HUES6 (cell line): ENCODE data around the gene ERVH48-1.
"Not testable (repeated sequence)": the region's sequence is repeated elsewhere in the genome, so short reads cannot be mapped to it uniquely, and the experiment has no call there.

ENCODE experiments used
- H3K27ac ChIP-seq: 2 replicates; pipeline ENCODE4 v1.7.0; 2013; ENCODE audit warnings: low read depth, mild to moderate bottlenecking, low read length, inconsistent platforms
- H3K27me3 ChIP-seq: 2 replicates; pipeline ENCODE4 v1.6.1; 2013; ENCODE audit warnings: low read length; ENCODE audit not compliant: control insufficient read depth, insufficient read depth
- H3K36me3 ChIP-seq: 2 replicates; pipeline ENCODE4 v1.6.1; 2013; ENCODE audit warnings: low read length; ENCODE audit not compliant: control insufficient read depth, insufficient read depth
- H3K4me1 ChIP-seq: 2 replicates; pipeline ENCODE4 v1.6.1; 2013; ENCODE audit warnings: low read length; ENCODE audit not compliant: control insufficient read depth, insufficient read depth
- H3K4me3 ChIP-seq: 2 replicates; pipeline ENCODE4 v1.5.1; 2013; ENCODE audit warnings: low read depth, low read length
- H3K9ac ChIP-seq: one replicate; pipeline ENCODE4 v1.6.1; 2013; ENCODE audit warnings: mild to moderate bottlenecking, low read length
- H3K9me3 ChIP-seq: 2 replicates; pipeline ENCODE4 v1.6.1; 2013; ENCODE audit warnings: low read depth, low read length; ENCODE audit not compliant: control insufficient read depth, insufficient read depth

ERVH48-1 gene

DNA sequence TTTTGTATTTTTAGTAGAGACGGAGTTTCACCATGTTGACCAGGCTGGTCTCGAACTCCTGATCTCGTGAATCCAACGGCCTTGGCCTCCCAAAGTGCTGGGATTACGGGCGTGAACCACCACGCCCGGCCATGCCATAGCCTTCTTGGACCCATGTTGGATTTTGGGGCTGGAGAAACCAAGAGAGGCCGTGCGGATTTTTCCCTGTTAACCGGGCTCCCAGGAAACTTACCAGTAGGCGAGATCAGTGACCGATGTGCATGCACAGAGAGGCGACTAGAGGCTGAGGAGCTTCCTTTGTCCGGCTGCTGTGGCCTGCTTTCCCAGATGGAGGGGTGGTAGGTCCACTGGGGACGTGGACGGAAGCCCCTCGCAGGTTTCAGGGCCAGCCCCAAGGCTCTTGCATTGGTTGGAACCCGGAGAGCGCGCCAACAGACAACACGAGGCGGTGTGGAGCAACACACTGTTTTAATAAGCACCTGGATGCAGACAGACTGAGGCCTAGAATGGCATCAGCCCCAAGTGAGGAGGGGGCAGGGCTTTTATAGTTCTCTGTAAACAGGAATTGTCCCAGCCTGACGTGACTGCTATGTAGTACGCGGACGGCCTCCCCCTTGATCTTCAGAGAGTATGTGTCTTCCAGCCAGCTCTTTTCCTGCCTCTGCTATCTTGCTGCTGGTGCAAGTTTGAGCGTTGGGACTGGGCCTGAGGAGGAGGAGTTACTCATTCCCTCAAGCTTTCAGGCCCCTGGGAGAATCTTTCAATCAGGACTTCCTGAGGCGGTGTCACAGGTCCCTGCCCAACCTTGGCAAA lies at the start of gene ERVH48-1:
ERVH48-1 (minus strand) TSS at position 517 of the 813 bp plus-strand sequence. CDS start 6,624 bp downstream, outside the sequence.
- peaks cover 27% of the 10 kb centered on the region for H3K4me1 ChIP-seq
- peak within 1 kb of the TSS; percentile 86 for H3K9ac ChIP-seq
- H3K27me3 ChIP-seq: no peaks in the 10 kb centered on the region
- H3K27ac ChIP-seq: peak within 1 kb of the TSS; percentile 73; the same call in 1 of the 2 replicates
- H3K4me3 ChIP-seq: peak within 1 kb of the TSS; percentile 37; the same call in 1 of the 2 replicates
- H3K9me3 ChIP-seq: no peaks in the 10 kb centered on the region
- H3K36me3 ChIP-seq: peaks cover 9% of the 10 kb centered on the region; the same call in 1 of the 2 replicates

DNA sequence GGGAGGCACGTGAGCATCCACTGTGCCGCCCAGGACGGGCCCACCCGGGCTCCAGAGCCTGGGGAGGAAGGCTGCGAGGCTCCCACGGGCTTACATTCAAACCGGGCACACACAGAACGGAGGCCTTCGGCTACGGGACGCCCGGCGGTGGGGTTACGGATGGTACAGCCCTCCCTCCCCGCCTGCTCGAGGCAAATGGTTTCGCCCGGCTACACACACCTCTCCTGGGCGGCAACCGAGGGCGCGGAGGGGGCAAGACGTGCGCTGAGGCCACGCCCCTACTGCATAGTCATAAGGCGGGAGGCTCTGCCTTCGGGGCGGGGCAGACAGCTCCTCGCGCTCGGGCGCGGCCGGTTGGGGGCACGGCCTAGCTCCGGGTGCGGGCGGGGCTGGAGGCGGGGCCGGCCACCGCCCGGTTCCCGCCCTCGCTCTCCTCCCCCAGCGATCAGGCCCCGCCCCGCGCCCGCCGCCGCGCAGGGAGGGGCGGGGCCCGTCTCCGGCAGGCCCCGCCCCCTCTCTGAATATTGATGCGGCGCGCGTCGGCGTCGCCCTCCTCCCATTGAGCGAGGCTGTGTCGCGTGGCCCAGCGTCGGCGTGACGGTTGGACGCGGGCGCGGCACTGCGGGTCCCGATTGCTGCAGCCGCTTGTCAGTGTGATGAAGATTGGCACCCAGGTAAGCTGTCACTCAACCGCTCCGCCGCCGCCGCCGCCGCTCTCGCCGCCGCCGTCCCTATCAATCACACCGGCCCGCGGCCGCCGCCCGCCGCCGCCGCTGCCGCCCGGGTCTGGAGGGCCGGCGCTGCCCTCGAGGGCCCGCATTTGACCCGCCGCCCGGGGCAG lies 48.8 kb upstream of the ERVH48-1 start, which contains the start of gene PKNOX1:
PKNOX1 (plus strand) TSS at position 572 of the 841 bp plus-strand sequence. CDS start 29,820 bp downstream, outside the sequence.
- Histone ChIP-seq H3K4me3 (peak within 1 kb of the TSS; percentile 78), H3K9ac (peak within 1 kb of the TSS; percentile 94), H3K36me3 (peaks cover 22% of the 10 kb centered on the region), H3K27ac (peak within 1 kb of the TSS; percentile 97), H3K4me1 (peaks cover 35% of the 10 kb centered on the region), H3K27me3 (no peaks in the 10 kb centered on the region), H3K9me3 (peaks cover 17% of the 10 kb centered on the region; the same call in 1 of the 2 replicates)

- H3K27ac ChIP-seq: peak overlapping the region; percentile 83
- H3K36me3 ChIP-seq: peaks cover 16% of the 10 kb centered on the region
- peak overlapping the region; percentile 82 for H3K9ac ChIP-seq
- peaks cover 38% of the 10 kb centered on the region for H3K4me1 ChIP-seq
- H3K4me3 ChIP-seq: peak overlapping the region; percentile 51
- H3K9me3 ChIP-seq: peaks cover 12% of the 10 kb centered on the region; the same call in 1 of the 2 replicates
- no peaks in the 10 kb centered on the region for H3K27me3 ChIP-seq
Observed at GRCh38 chr21:42973309-42973990, 48.0 kb upstream of the ERVH48-1 start.

DNA sequence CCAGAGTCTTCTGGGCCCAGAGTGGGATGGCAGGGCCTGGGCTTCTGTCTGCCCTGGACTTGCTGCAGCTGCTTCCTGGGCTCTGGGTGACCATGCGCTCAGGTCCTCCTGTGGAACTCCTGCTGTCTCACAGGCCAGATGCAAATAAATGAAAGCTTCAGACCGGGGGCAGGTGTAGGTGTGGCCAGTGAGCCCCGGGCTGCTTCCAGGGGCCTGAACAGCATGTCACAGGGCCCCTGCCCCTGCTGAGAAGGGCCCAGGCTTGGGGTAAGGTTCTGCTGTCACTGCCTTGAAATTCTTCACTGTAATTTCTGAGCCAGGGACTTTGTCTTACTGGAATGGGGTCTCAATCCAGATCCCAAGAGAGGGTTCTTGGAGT lies 46.5 kb upstream of the ERVH48-1 start:
- Histone ChIP-seq H3K4me1 (peaks cover 38% of the 10 kb centered on the region), H3K27ac (peak overlapping the region; percentile 52; the same call in 1 of the 2 replicates), H3K27me3 (no peaks in the 10 kb centered on the region), H3K9me3 (peaks cover 8% of the 10 kb centered on the region; the same call in 1 of the 2 replicates), H3K36me3 (peaks cover 8% of the 10 kb centered on the region), H3K9ac (peak overlapping the region; percentile 18), H3K4me3 (no peak overlapping the region)

GRCh38 chr21:42970946-42971653 lies 45.7 kb upstream of the ERVH48-1 start:
- peaks cover under 1% of the 10 kb centered on the region; the same call in 1 of the 2 replicates for H3K9me3 ChIP-seq
- H3K27ac ChIP-seq: peak overlapping the region; percentile 52; the same call in 1 of the 2 replicates
- H3K27me3 ChIP-seq: no peaks in the 10 kb centered on the region
- peak overlapping the region; percentile 18 for H3K9ac ChIP-seq
- H3K4me3 ChIP-seq: no peak overlapping the region
- peaks cover 33% of the 10 kb centered on the region for H3K4me1 ChIP-seq
- H3K36me3 ChIP-seq: 0 out of 2 replicates have a peak, but pooled peaks cover under 1% of the 10 kb centered on the region

- no peaks in the 10 kb centered on the region for H3K9me3 ChIP-seq
- no peak overlapping the region for H3K4me3 ChIP-seq
- no peaks in the 10 kb centered on the region for H3K27me3 ChIP-seq
- peaks cover 30% of the 10 kb centered on the region for H3K4me1 ChIP-seq
- H3K36me3 ChIP-seq: no peaks in the 10 kb centered on the region
- H3K9ac ChIP-seq: no peak overlapping the region
- no peak overlapping the region for H3K27ac ChIP-seq
Observed at GRCh38 chr21:42969193-42969600, 43.8 kb upstream of the ERVH48-1 start.

GRCh38 chr21:42967616-42968015 lies 42.2 kb upstream of the ERVH48-1 start:
- not testable (repeated sequence) for H3K9ac ChIP-seq, H3K36me3 ChIP-seq, H3K27me3 ChIP-seq, H3K27ac ChIP-seq, H3K4me3 ChIP-seq, H3K9me3 ChIP-seq
- peaks cover 20% of the 10 kb centered on the region for H3K4me1 ChIP-seq

- Histone ChIP-seq H3K9ac (no peak overlapping the region), H3K27me3 (no peaks in the 10 kb centered on the region), H3K9me3 (peaks cover 3% of the 10 kb centered on the region; the same call in 1 of the 2 replicates), H3K4me1 (peaks cover 15% of the 10 kb centered on the region), H3K36me3 (no peaks in the 10 kb centered on the region), H3K27ac (no peak overlapping the region), H3K4me3 (no peak overlapping the region)
Observed at GRCh38 chr21:42965211-42965560, 39.8 kb upstream of the ERVH48-1 start.

DNA sequence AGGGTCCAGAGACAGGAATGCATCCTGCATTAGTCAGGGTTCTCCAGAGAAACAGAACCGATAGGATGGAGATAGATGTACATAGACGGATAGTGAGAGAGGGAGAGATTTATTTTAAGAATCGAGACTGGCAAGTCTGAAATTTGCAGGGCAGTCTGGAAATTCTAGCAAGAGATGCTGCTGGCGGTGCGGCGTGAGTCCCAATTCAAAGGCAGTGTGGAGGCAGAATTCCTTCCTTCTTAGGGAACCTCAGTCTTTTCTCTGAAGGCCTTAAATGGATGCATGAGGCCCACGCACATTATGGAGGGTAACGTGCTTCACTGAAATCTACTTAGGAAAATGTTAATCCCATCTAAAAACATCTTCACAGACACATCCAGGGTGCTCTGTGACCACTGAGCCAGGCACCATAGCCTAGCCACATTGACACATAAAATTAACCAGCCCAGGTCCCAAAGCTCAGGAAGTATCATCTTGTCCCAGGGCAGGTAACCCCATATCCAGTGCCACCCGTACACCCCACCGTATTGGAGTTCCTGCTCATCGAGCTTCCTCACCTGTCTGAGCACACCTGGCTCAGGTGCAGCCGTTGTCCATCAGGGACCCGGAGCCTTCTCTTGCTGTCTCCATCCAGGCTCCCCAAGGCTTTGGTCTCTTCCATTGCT lies 39.2 kb upstream of the ERVH48-1 start:
- peaks cover 4% of the 10 kb centered on the region; the same call in 1 of the 2 replicates for H3K9me3 ChIP-seq
- no peak overlapping the region for H3K27ac ChIP-seq
- peaks cover 15% of the 10 kb centered on the region for H3K4me1 ChIP-seq
- no peaks in the 10 kb centered on the region for H3K36me3 ChIP-seq
- no peak overlapping the region for H3K4me3 ChIP-seq
- H3K9ac ChIP-seq: no peak overlapping the region
- no peaks in the 10 kb centered on the region for H3K27me3 ChIP-seq
